Fibroblast of peridontal ligament (primary cell): Measurements from ENCODE around the gene CETN1.

ENCODE experiments used
- DNase-seq: peaks from one replicate; pipeline ENCODE4 v3.0.0-alpha.2; 2010; ENCODE audit errors: extremely low read depth

CETN1 gene

GRCh38 chr18:623761-624620, 43.8 kb downstream of the CETN1 start:
- DNase-seq = peak; percentile 81

- peak; percentile 58 for DNase-seq
These were observed 47.1 kb downstream of the CETN1 start for GRCh38 chr18:627231-627630.

GRCh38 chr18:629269-630150, 49.3 kb downstream of the CETN1 start:
- no peak for DNase-seq

GRCh38 chr18:631560-631959, 51.4 kb downstream of the CETN1 start:
- DNase-seq = no peak
